Astrocyte of the spinal cord (primary cell): ENCODE results near the gene HOXD13.
A peak's percentile ranks its signal among the peaks of the same experiment; 100 is the strongest.

Source experiments
- DNase-seq: peaks from one replicate; pipeline ENCODE4 v3.0.0; 2011; ENCODE audit warnings: low read depth, low spot score
- H3K4me3 ChIP-seq: 2 replicates; pipeline ENCODE4 v1.5.1; 2011; ENCODE audit warnings: low read depth, mild to moderate bottlenecking, low read length, moderate library complexity
- in situ Hi-C: cut with HindIII; loops from 2 replicates; pipeline ENCODE4 v1.10.0; 2017; ENCODE audit warnings: low sequenced_read_pairs
- TF ChIP-seq, protein P1 (sequence below): IDR thresholded peaks from 2 replicates; pipeline ENCODE4 v1.5.1; 2012; ENCODE audit warnings: low read depth, mild to moderate bottlenecking, low read length, inconsistent platforms

HOXD13 gene

DNA sequence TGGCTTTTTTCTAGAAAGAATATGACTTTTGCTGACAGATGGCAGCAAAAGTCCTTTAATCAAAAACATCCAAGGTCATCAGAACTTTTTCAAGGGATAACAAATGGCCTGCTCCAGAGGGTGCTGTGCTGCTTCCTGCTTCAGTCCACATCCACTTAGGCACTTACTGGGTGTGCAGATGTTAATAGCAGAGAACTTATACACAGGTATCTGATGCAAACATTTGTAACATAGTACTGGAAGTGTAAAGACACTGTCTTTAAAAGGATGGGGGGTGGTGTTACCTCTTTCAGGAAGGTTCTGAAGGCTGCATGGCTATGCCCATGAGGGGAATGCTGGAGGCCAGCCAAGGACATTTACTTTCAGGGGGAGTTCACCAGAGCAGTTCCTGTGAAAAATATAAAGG lies 42.5 kb downstream of the HOXD13 start:
- H3K4me3 ChIP-seq: no peak overlapping the region
- TF ChIP-seq, protein P1, sequence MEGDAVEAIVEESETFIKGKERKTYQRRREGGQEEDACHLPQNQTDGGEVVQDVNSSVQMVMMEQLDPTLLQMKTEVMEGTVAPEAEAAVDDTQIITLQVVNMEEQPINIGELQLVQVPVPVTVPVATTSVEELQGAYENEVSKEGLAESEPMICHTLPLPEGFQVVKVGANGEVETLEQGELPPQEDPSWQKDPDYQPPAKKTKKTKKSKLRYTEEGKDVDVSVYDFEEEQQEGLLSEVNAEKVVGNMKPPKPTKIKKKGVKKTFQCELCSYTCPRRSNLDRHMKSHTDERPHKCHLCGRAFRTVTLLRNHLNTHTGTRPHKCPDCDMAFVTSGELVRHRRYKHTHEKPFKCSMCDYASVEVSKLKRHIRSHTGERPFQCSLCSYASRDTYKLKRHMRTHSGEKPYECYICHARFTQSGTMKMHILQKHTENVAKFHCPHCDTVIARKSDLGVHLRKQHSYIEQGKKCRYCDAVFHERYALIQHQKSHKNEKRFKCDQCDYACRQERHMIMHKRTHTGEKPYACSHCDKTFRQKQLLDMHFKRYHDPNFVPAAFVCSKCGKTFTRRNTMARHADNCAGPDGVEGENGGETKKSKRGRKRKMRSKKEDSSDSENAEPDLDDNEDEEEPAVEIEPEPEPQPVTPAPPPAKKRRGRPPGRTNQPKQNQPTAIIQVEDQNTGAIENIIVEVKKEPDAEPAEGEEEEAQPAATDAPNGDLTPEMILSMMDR: no peak
- DNase-seq: peak; percentile 19
- in situ Hi-C loops: no loop called here

DNA sequence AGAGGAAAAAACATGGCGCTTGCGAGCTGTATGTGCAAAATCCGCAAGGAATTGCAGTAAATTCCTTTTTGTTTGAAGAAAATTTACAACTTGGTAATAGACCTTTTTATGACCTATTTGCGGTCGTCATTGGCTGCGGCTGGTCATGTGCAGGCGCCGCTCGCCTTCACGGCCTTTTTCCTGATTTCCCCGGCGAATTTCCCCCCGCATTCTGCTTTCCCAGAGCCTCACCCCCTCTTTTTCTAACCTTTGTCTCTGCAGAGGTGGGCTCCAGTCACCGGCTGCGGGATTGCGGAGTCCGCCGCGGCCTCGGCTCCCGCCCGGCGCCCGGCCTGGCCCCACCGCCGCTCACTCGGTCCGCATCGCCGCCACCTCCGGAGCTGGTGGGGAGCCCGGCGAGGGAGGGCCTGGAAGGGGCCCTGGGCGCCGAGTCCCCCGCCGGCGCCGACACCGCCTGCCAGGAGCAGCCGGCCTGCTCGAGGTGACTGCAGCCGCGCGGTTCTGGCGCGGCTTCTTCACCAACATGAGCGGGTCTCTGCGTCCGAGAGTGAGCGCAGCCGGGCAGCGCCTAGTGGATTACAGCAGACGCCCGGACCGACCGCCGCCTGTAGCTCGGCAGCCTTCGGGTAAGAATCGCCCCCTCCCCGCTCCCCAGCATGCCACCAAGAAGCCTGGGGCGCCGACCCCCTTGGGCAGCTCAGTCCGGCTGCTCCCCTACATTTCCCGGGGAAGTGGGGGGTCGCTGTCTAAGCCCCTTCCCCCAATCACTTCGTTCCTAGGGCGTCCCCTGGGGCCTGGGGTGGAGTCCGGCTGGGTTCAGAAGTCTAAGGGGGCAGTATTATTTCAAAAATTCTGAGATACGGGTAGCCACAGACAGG lies 44.1 kb downstream of the HOXD13 start:
- H3K4me3 ChIP-seq: peak overlapping the region; percentile 57
- no peak for DNase-seq
- TF ChIP-seq, protein P1: no peak
- in situ Hi-C loops: no loop called here

DNA sequence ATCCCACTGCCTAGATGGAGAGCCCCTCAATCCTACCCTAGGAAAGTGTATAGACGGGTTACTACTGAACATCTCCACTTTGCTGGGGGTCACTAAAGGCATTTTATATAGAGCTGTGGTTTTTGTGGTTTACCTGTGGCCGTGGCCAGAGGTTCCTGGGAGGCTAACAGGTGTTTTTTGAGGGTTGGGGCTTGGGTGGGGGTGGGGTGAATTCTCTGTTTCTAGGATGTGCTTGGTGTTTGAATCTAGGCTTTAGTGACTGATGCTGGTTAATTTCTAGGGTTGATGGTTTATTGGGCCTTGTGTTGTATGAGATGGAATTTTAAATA lies 44.7 kb downstream of the HOXD13 start:
- DNase-seq: no peak
- TF ChIP-seq, protein P1: no peak
- in situ Hi-C loops: no loop called here
- H3K4me3 ChIP-seq: peak overlapping the region; percentile 57

DNA sequence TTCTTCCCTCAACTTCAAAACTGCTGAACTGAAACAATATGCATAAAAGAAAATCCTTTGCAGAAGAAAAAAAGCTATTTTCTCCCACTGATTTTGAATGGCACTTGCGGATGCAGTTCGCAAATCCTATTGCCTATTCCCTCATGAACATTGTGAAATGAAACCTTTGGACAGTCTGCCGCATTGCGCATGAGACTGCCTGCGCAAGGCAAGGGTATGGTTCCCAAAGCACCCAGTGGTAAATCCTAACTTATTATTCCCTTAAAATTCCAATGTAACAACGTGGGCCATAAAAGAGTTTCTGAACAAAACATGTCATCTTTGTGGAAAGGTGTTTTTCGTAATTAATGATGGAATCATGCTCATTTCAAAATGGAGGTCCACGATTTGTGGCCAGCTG lies 45.4 kb downstream of the HOXD13 start:
- in situ Hi-C loops: no loop called here
- H3K4me3 ChIP-seq: peak overlapping the region; percentile 57
- DNase-seq: peak; percentile 29
- TF ChIP-seq, protein P1: no peak

DNA sequence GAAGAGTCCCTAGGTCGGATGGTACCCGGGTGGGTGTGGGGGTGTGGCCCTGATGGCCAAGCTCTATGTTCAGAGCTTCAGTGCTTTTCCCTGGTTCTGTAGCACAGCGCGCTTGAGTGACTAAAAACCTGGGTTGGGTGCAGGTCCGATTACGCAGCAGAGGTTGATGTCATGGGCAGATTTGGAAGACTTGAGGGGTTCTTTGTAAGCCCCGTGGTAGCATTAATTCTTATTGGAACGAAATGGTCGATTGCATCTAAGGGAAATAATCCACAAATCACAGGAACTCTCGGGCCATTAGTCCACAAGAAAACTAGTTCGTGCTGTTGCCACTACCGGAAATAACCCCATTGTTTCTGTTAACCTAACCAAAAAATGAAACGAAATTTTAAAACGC lies 46.0 kb downstream of the HOXD13 start:
- peak overlapping the region; percentile 3 for H3K4me3 ChIP-seq

DNA sequence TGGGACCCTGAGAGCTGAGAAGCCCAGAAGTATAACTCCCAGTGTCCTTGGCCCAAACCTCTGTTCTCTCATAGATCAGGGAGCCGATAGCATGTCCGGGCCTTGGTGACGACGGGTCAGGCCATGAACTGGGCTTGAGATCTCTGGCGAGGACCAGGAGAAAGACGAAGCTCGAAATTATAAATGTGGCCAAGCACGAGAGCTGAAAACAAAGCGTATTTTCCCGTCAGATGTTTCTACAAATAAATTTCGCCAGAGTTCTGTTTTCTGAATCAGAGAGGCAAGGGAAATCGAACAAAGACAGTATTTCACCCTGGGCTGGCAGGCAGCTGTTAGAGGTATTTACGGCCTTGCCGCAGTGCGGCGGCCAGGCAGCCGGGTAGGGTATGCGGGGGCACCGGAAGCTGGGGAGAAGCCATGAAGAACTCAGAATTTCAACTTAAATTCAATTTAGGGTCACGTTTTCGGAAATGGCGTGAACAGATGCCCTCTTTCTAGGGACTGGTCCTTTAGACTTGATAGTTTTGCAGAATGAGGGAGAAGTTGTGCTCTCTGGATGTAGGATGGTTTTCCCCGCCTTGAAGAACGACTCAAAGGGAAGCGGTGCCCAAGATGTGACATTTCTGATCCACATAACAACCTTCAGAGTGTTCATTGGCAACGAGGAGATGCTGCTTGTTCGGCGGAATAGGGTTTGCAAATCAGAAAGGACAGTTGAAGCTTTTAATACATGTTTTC lies 46.6 kb downstream of the HOXD13 start:
- no peak overlapping the region for H3K4me3 ChIP-seq
- no peak for DNase-seq
- in situ Hi-C loops: no loop called here
- TF ChIP-seq, protein P1: no peak

More for the DNA sequence above, 46.0 kb downstream of the HOXD13 start:
- no peak for DNase-seq
- in situ Hi-C loops: no loop called here
- TF ChIP-seq, protein P1: no peak
